Osteocyte (in vitro differentiated cells): ENCODE measurements around the gene DCTN2. TPM values are rescaled to one million over a fixed set of nuclear protein-coding genes. Genes with fewer than 3 reads are reported as not detected.
"Not testable (repeated sequence)": the region's sequence is repeated elsewhere in the genome, so short reads cannot be mapped to it uniquely, and the experiment has no call there.

Experiments used
- DNase-seq: peaks from one replicate; pipeline ENCODE4 v3.0.0; 2021; ENCODE audit warnings: mixed read lengths; ENCODE audit not compliant: unreplicated experiment; ENCODE audit errors: extremely low spot score
- H3K27ac Mint-ChIP-seq: one replicate; pipeline ENCODE4 v1.8.0; 2021; ENCODE audit warnings: mild to moderate bottlenecking, mixed read lengths; ENCODE audit not compliant: unreplicated experiment
- H3K27me3 Mint-ChIP-seq: one replicate; pipeline ENCODE4 v1.8.0; 2021; ENCODE audit warnings: mixed read lengths; ENCODE audit not compliant: unreplicated experiment
- H3K36me3 Mint-ChIP-seq: one replicate; pipeline ENCODE4 v1.8.0; 2021; ENCODE audit warnings: mixed read lengths; ENCODE audit not compliant: unreplicated experiment
- H3K4me1 Mint-ChIP-seq: one replicate; pipeline ENCODE4 v1.8.0; 2021; ENCODE audit warnings: mixed read lengths; ENCODE audit not compliant: unreplicated experiment
- H3K4me3 Mint-ChIP-seq: one replicate; pipeline ENCODE4 v1.8.0; 2021; ENCODE audit warnings: mild to moderate bottlenecking, moderate library complexity, mixed read lengths; ENCODE audit not compliant: unreplicated experiment
- H3K9me3 Mint-ChIP-seq: one replicate; pipeline ENCODE4 v1.8.0; 2021; ENCODE audit warnings: mixed read lengths; ENCODE audit not compliant: unreplicated experiment
- total RNA-seq: library from RNA; stranded (reverse); gene quantifications from 2 replicates; pipeline ENCODE4 v1.2.1, GENCODE V29; 2021
- TF ChIP-seq, protein P1 (sequence below): fragments of 200-600 bp; sonication (generic); IDR thresholded peaks from 2 replicates; pipeline ENCODE4 v1.5.0; 2021; ENCODE audit warnings: antibody characterized with exemption, mild to moderate bottlenecking, moderate library complexity

DCTN2 gene
- total RNA-seq, 1 donor from 2014 or later = 149 TPM

DNA sequence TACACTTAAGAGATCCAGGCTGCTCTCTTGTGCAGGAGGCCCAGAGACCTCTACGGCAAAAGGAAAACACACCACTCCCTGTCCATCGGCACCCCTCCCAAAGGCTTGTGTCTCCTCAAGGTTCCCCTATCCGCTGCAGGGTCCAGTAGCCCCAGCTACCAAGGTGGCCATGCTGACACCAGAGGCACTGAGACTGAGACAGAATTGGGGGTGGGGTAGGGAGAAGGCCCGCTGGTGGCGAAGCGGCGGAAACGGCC, 27.3 kb downstream of the DCTN2 start:
- H3K36me3 Mint-ChIP-seq = peaks cover 43% of the 10 kb centered on the region
- TF ChIP-seq, protein P1, sequence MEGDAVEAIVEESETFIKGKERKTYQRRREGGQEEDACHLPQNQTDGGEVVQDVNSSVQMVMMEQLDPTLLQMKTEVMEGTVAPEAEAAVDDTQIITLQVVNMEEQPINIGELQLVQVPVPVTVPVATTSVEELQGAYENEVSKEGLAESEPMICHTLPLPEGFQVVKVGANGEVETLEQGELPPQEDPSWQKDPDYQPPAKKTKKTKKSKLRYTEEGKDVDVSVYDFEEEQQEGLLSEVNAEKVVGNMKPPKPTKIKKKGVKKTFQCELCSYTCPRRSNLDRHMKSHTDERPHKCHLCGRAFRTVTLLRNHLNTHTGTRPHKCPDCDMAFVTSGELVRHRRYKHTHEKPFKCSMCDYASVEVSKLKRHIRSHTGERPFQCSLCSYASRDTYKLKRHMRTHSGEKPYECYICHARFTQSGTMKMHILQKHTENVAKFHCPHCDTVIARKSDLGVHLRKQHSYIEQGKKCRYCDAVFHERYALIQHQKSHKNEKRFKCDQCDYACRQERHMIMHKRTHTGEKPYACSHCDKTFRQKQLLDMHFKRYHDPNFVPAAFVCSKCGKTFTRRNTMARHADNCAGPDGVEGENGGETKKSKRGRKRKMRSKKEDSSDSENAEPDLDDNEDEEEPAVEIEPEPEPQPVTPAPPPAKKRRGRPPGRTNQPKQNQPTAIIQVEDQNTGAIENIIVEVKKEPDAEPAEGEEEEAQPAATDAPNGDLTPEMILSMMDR = no peak
- peaks cover 70% of the 10 kb centered on the region for H3K4me1 Mint-ChIP-seq
- H3K9me3 Mint-ChIP-seq = no peaks in the 10 kb centered on the region
- peak overlapping the region; percentile 93 for H3K4me3 Mint-ChIP-seq
- H3K27ac Mint-ChIP-seq = peak overlapping the region; percentile 99
- H3K27me3 Mint-ChIP-seq = no peaks in the 10 kb centered on the region
- DNase-seq = no peak

DNA sequence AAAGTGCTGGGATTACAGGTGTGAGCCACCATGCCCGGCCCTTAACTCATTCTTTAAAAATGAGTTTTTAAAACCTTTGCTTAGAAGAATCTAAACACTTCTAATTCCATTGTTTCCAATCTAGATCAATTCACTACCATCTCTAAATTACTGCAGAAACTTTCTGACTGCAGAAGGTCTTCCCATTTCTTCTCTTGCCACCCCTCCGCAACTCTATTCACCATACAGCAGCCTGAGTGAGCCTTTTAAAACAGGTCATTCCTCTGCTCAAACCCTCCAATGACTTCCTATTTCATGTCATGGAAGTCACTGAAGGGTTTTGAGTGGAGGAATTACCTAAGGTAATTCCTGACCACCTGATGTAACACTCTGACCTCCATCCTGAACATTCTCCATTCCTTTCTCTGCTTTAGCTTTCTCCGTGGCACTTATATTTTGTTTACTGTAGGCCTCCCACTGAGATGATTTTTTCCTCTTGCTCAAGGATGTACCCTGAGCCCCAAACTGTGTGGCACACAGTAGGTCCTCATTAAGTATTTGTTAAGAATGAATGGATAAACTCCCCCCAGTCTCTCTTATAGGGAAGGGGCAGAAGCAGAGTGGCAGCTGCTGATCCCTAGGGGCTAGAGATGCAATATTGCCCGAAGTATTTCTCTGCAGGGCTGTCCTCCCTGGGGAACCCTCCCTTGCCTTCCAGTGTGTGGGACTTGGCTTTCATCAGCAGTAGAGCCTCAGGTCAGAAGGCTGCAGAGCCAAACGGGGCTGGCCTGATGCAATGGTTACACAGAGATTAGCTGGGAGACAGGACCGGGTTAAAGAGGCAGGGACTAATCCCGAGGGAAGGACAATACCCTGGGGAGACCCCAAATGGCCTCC, 27.8 kb downstream of the DCTN2 start:
- no peak for DNase-seq
- Mint-ChIP-seq H3K9me3 (no peaks in the 10 kb centered on the region), H3K4me3 (peak overlapping the region; percentile 93), H3K27ac (peak overlapping the region; percentile 99), H3K36me3 (peaks cover 43% of the 10 kb centered on the region), H3K4me1 (peaks cover 67% of the 10 kb centered on the region), H3K27me3 (no peaks in the 10 kb centered on the region)
- TF ChIP-seq, protein P1 = no peak

DNA sequence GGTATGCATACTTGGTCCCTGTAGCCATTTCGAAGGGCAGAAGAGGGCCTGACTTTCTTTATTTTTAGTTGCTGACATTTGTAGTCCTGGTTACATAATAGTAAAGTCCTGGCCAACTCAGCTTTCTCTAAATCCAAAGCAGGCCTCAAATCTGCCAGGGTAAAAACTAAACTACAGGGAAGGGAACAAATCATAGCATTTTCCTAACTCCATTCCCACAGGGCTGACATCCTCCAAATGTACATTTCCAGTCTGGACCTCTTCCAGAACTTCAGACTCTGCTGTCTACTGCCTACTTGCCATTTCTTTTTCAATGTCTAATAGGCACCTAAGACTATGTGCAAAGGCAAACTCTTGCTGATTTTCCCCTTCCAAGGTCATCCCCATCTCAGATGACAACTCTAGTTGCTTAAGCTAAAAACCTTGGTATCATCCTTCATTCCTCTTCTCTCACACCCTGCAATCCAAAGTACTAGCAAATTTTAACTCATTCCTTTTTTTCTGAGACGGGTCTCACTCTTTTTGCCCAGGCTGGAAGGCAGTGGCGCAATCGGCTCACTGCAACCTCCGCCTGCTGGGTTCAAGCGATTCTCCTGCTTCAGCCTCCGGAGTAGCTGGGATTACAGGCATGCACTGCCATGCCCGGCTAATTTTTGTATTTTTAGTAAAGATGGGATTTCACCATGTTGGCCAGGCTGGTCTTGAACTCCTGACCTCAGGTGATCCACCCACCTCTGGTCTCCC, 28.6 kb downstream of the DCTN2 start:
- TF ChIP-seq, protein P1 = no peak
- H3K36me3 Mint-ChIP-seq = peaks cover 44% of the 10 kb centered on the region
- no peak for DNase-seq
- H3K4me1 Mint-ChIP-seq = peaks cover 59% of the 10 kb centered on the region
- no peaks in the 10 kb centered on the region for H3K9me3 Mint-ChIP-seq
- no peaks in the 10 kb centered on the region for H3K27me3 Mint-ChIP-seq
- peak overlapping the region; percentile 93 for H3K4me3 Mint-ChIP-seq
- H3K27ac Mint-ChIP-seq = peak overlapping the region; percentile 99

DNA sequence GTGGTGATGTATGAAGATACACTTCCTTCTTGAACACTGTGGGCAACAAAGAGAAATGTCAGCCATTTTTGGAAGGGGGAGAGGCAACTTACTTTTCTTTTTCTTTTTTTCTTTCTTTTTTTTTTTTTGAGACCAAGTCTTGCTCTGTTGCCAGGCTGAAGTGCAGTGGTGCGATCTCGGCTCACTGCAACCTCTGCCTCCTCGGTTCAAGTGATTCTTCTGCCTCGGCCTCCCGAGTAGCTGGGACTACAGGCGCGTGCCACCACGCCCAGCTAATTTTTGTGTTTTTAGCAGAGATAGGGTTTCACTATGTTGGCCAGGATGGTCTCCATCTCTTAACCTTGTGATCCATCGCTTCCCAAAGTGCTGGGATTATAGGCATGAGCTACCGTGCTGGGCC, 29.3 kb downstream of the DCTN2 start:
- peak overlapping the region; percentile 93 for H3K4me3 Mint-ChIP-seq
- H3K27ac Mint-ChIP-seq = peak overlapping the region; percentile 99

DNA sequence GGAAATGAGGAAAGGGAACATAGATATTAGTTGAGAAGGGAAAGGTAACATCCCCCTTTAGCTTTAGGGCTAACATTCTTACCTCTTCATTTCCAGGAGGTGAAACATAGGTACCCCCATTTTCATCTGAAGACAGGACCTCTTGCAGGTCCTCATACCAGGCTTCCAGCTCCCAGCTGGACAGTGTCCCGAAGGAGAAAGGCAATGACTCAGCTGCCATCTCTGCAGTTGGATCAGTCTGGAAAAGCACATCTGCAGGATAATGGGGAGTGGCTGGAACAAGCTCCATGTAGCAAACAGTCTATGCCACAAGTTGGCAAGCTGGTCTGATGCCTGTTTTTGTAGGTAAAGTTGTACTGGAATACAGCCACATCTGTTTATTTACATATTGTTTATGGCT, 29.8 kb downstream of the DCTN2 start:
- peak overlapping the region; percentile 99 for H3K27ac Mint-ChIP-seq
- TF ChIP-seq, protein P1 = no peak
- H3K4me1 Mint-ChIP-seq = peaks cover 54% of the 10 kb centered on the region
- H3K36me3 Mint-ChIP-seq = peaks cover 56% of the 10 kb centered on the region
- no peaks in the 10 kb centered on the region for H3K9me3 Mint-ChIP-seq
- no peak for DNase-seq
- H3K4me3 Mint-ChIP-seq = peak overlapping the region; percentile 93
- H3K27me3 Mint-ChIP-seq = no peaks in the 10 kb centered on the region

More for the DNA sequence above, 29.3 kb downstream of the DCTN2 start:
- not testable (repeated sequence) for H3K27me3 Mint-ChIP-seq, DNase-seq, H3K9me3 Mint-ChIP-seq
- peaks cover 51% of the 10 kb centered on the region for H3K36me3 Mint-ChIP-seq
- H3K4me1 Mint-ChIP-seq = peaks cover 56% of the 10 kb centered on the region
